Keratinocyte (primary cell): ENCODE results near the gene TMPRSS3. TPM values are rescaled to one million over a fixed set of nuclear protein-coding genes. Genes with fewer than 3 reads are reported as not detected.

Experiments
- DNase-seq: peaks from one replicate; pipeline ENCODE4 v3.0.0-alpha.2; 2011; ENCODE audit warnings: low read depth, missing footprints, low spot score
- FAIRE-seq: peaks from 2 replicates; lab custom pipeline; 2011; peaks lifted over from hg19 to GRCh38; lab: Jason Lieb, UNC
- H2AFZ ChIP-seq: 2 replicates; pipeline ENCODE4 v1.6.0; 2012; ENCODE audit warnings: low read length, control low read depth, inconsistent platforms; ENCODE audit not compliant: control insufficient read depth
- H3K27ac ChIP-seq: 2 replicates; pipeline ENCODE4 v1.5.1; 2011; ENCODE audit warnings: low read length; ENCODE audit not compliant: control insufficient read depth, insufficient read depth
- H3K27me3 ChIP-seq: 3 replicates; pipeline ENCODE4 v1.6.0; 2011; ENCODE audit warnings: low read length; ENCODE audit not compliant: control insufficient read depth, insufficient read depth; ENCODE audit errors: extremely low read depth
- H3K36me3 ChIP-seq, 2 experiments: 2 replicates in 1 of 2; 3 replicates in 1 of 2; pipeline ENCODE4 v1.5.1; 2011; ENCODE audit warnings: low read length in 2 of 2, mild to moderate bottlenecking in 1 of 2; ENCODE audit not compliant: control insufficient read depth in 2 of 2, insufficient read depth in 2 of 2; ENCODE audit errors: extremely low read depth in 1 of 2
- H3K4me1 ChIP-seq: 3 replicates; pipeline ENCODE4 v1.5.1; 2011; ENCODE audit warnings: low read length; ENCODE audit not compliant: control insufficient read depth, insufficient read depth; ENCODE audit errors: extremely low read depth
- H3K4me2 ChIP-seq: 3 replicates; pipeline ENCODE4 v1.6.0; 2011; ENCODE audit warnings: low read depth, low read length; ENCODE audit not compliant: control insufficient read depth, insufficient read depth; ENCODE audit errors: extremely low read depth
- H3K4me3 ChIP-seq, 3 experiments: fragments of 200-600 bp in 1 of 3; sonication (generic) in 1 of 3; 2 replicates in 2 of 3; 3 replicates in 1 of 3; pipeline ENCODE4 v1.5.1; 2011 to 2016; ENCODE audit warnings: low read length in 3 of 3, mild to moderate bottlenecking in 3 of 3, control low read depth in 2 of 3, inconsistent platforms in 1 of 3, low read depth in 1 of 3, mixed read lengths in 1 of 3, mixed run types in 1 of 3, moderate library complexity in 1 of 3; ENCODE audit not compliant: control insufficient read depth in 2 of 3, insufficient read depth in 2 of 3; ENCODE audit errors: extremely low read depth in 1 of 3
- H3K79me2 ChIP-seq: 2 replicates; pipeline ENCODE4 v1.6.0; 2012; ENCODE audit warnings: low read length; ENCODE audit not compliant: control insufficient read depth, insufficient read depth
- H3K9ac ChIP-seq: 3 replicates; pipeline ENCODE4 v1.6.0; 2011; ENCODE audit warnings: low read length; ENCODE audit not compliant: control insufficient read depth, insufficient read depth; ENCODE audit errors: extremely low read depth
- H3K9me1 ChIP-seq: 3 replicates; pipeline ENCODE4 v1.6.0; 2011; ENCODE audit warnings: low read length; ENCODE audit not compliant: control insufficient read depth, insufficient read depth; ENCODE audit errors: extremely low read depth
- H3K9me3 ChIP-seq: 2 replicates; pipeline ENCODE4 v1.5.1; 2012; ENCODE audit warnings: low read depth, low read length; ENCODE audit not compliant: control insufficient read depth
- H4K20me1 ChIP-seq: 3 replicates; pipeline ENCODE4 v1.6.0; 2011; ENCODE audit warnings: low read length; ENCODE audit not compliant: control insufficient read depth, insufficient read depth; ENCODE audit errors: extremely low read depth
- CTCF ChIP-seq, 3 experiments: IDR thresholded peaks in 1 of 3; conservative IDR thresholded peaks in 1 of 3; optimal IDR thresholded peaks in 1 of 3; 2 replicates in 2 of 3; 3 replicates in 1 of 3; pipeline versions ENCODE3 to v1.5.1; 2011; ENCODE audit warnings: low read length in 3 of 3, mild to moderate bottlenecking in 3 of 3, moderate library complexity in 2 of 3, control low read depth in 1 of 3, inconsistent platforms in 1 of 3; ENCODE audit not compliant: insufficient read depth in 2 of 3; ENCODE audit errors: extremely low read depth in 1 of 3
- EZH2 ChIP-seq: IDR thresholded peaks from one replicate; pipeline ENCODE4 v1.6.1; 2012; ENCODE audit warnings: inconsistent platforms, mild to moderate bottlenecking, low read length, moderate library complexity
- dilution Hi-C: fragments of 300-500 bp; cut with MboI; formaldehyde crosslinking; loops from one replicate; pipeline ENCODE4 v1.7.0; 2020; ENCODE audit warnings: low sequenced_read_pairs; ENCODE audit not compliant: extremely low pct_ligation_motif_present
- polyA plus RNA-seq, 5 experiments: library from polyadenylated mRNA; depleted of rRNA in 3 of 5; stranded (reverse) in 3 of 5; stranded (forward) in 1 of 5; unstranded in 1 of 5; fragments of >200 nt; gene quantifications; 1 replicate in 1 of 5; 2 replicates in 3 of 5; 3 replicates in 1 of 5; pipeline versions ENCODE4 v1.2.1 to v1.2.3, GENCODE V29; 2011 to 2012; ENCODE audit warnings: missing spikeins in 2 of 5, low read depth in 1 of 5, low replicate concordance in 1 of 5

TMPRSS3 gene
- polyA plus RNA-seq, 1 donor (not counting 4 experiments of a cell fraction or from before 2014, with no cell fraction given), result not detected

- Histone ChIP-seq H3K9me3 (no peaks in the 10 kb centered on the region), H3K9me1 (no peaks in the 10 kb centered on the region), H3K79me2 (no peaks in the 10 kb centered on the region), H3K4me1 (no peaks in the 10 kb centered on the region), H3K27ac (no peak overlapping the region), H3K27me3 (no peaks in the 10 kb centered on the region), H2AFZ (no peak overlapping the region), H3K36me3 (no peaks in the 10 kb centered on the region), H3K4me3 (no peak overlapping the region), H3K4me2 (no peak overlapping the region), H3K9ac (no peak overlapping the region), H4K20me1 (no peaks in the 10 kb centered on the region)
- dilution Hi-C loops, result loop anchor here (10.0 kb wide), 1 partner anchor 81 kb away; no protein-coding TSS in a partner anchor
- TF ChIP-seq EZH2 (no peak), CTCF (optimal IDR thresholded peaks at IDR 0.05 in 1 of 3, IDR thresholded peaks at IDR 0.05 in 1 of 3, conservative IDR thresholded peaks at IDR 0.05 in 1 of 3; ENCODE audit: extremely low read depth in 1 of 3, insufficient read depth in 2 of 3, low read length in 3 of 3) (no peak)
- no peak for FAIRE-seq
- no peak for DNase-seq
Observed at GRCh38 chr21:42343963-42344510, 51.8 kb downstream of the TMPRSS3 start.

GRCh38 chr21:42343556-42343955, 52.3 kb downstream of the TMPRSS3 start:
- Histone ChIP-seq H2AFZ (no peak overlapping the region), H4K20me1 (no peaks in the 10 kb centered on the region)

More at GRCh38 chr21:42343556-42343955, 52.3 kb downstream of the TMPRSS3 start:
- Histone ChIP-seq H3K4me3 (no peak overlapping the region), H3K4me1 (no peaks in the 10 kb centered on the region), H3K9me1 (no peaks in the 10 kb centered on the region), H3K79me2 (no peaks in the 10 kb centered on the region), H3K4me2 (no peak overlapping the region), H3K36me3 (no peaks in the 10 kb centered on the region), H3K27me3 (no peaks in the 10 kb centered on the region), H3K9me3 (no peaks in the 10 kb centered on the region), H3K27ac (no peak overlapping the region), H3K9ac (no peak overlapping the region)
- FAIRE-seq, result no peak
- dilution Hi-C loops, result loop anchor here (10.0 kb wide), 1 partner anchor 81 kb away; no protein-coding TSS in a partner anchor
- TF ChIP-seq EZH2 (no peak), CTCF (optimal IDR thresholded peaks at IDR 0.05 in 1 of 3, IDR thresholded peaks at IDR 0.05 in 1 of 3, conservative IDR thresholded peaks at IDR 0.05 in 1 of 3; ENCODE audit: extremely low read depth in 1 of 3, insufficient read depth in 2 of 3, low read length in 3 of 3) (no peak)
- no peak for DNase-seq
